T-cell (primary cell): ENCODE data around the gene ST6GALNAC3. TPM values are rescaled to one million over a fixed set of nuclear protein-coding genes. Genes with fewer than 3 reads are reported as not detected.

ENCODE experiments used
- ATAC-seq, 4 experiments: fragments of 200-7000 bp in 3 of 4; fragments of 150-1000 bp in 1 of 4; cut with Tn5 transposase; replicated peaks in 1 of 4; 1 replicate in 3 of 4; 2 replicates in 1 of 4; pipeline ENCODE4 v1.10.0; 2021; ENCODE audit warnings: moderate library complexity in 3 of 4, mild to moderate bottlenecking in 2 of 4, moderate number of reproducible peaks in 1 of 4
- CTCF ChIA-PET, 2 donors: fragments of 300-600 bp; sonication (Branson Sonifier 250); formaldehyde crosslinking; loops; one replicate each; lab custom pipeline; 2022; ENCODE audit warnings: antibody characterized with exemption in 2 of 2; lab: Charles Lee
- POLR2A ChIA-PET, 2 donors: fragments of 300-600 bp; sonication (Branson Sonifier 250); formaldehyde crosslinking; loops; one replicate each; lab custom pipeline; 2022; ENCODE audit warnings: antibody characterized with exemption in 2 of 2; lab: Charles Lee
- DNase-seq, 35 experiments: peaks; one replicate each; pipeline versions ENCODE4 v3.0.0 to v3.0.0-alpha.2; 2013 to 2023
- H3K27ac ChIP-seq: one replicate; pipeline ENCODE4 v1.5.1; 2013; ENCODE audit warnings: low read length
- H3K27me3 ChIP-seq, 2 experiments: replicated peaks in 1 of 2; 1 replicate in 1 of 2; 2 replicates in 1 of 2; pipeline versions ENCODE4 v1.6.1 to v1.7.0; 2013; ENCODE audit warnings: low read length in 1 of 2, mixed read lengths in 1 of 2; ENCODE audit not compliant: control insufficient read depth in 2 of 2, insufficient read depth in 2 of 2; ENCODE audit errors: extremely low read depth in 1 of 2
- H3K36me3 ChIP-seq, 2 donors: 1 replicate in 1 of 2; 2 replicates in 1 of 2; pipeline versions ENCODE4 v1.6.1 to v1.7.0; 2013; ENCODE audit warnings: low read length in 1 of 2; ENCODE audit not compliant: control insufficient read depth in 2 of 2, insufficient read depth in 1 of 2; ENCODE audit errors: extremely low read depth in 1 of 2
- H3K4me1 ChIP-seq, 2 experiments: 1 replicate in 1 of 2; 2 replicates in 1 of 2; pipeline versions ENCODE4 v1.6.1 to v1.7.0; 2013; ENCODE audit warnings: low read length in 2 of 2, mixed read lengths in 1 of 2; ENCODE audit not compliant: insufficient read depth in 2 of 2, control insufficient read depth in 1 of 2; ENCODE audit errors: extremely low read depth in 1 of 2
- H3K4me3 ChIP-seq, 2 donors: 1 replicate in 1 of 2; 2 replicates in 1 of 2; pipeline versions ENCODE4 v1.5.1 to v1.7.0; 2013; ENCODE audit warnings: mild to moderate bottlenecking in 2 of 2, low read length in 1 of 2, moderate library complexity in 1 of 2; ENCODE audit not compliant: control insufficient read depth in 1 of 2; ENCODE audit errors: extremely low read depth in 1 of 2
- H3K9me3 ChIP-seq: 2 replicates; pipeline ENCODE4 v1.7.0; 2013
- H3K27ac Mint-ChIP-seq, 2 donors: one replicate each; pipeline ENCODE4 v1.8.0; 2020 to 2021; ENCODE audit warnings: mild to moderate bottlenecking in 2 of 2, mixed read lengths in 2 of 2
- H3K27me3 Mint-ChIP-seq, 2 donors: one replicate each; pipeline ENCODE4 v1.8.0; 2021 to 2022; ENCODE audit warnings: mixed read lengths in 2 of 2
- H3K36me3 Mint-ChIP-seq: one replicate; pipeline ENCODE4 v1.8.0; 2021; ENCODE audit warnings: mixed read lengths
- H3K4me1 Mint-ChIP-seq, 3 donors: one replicate each; pipeline ENCODE4 v1.8.0; 2020 to 2022; ENCODE audit warnings: mixed read lengths in 3 of 3, mild to moderate bottlenecking in 1 of 3
- H3K4me3 Mint-ChIP-seq, 3 donors: one replicate each; pipeline ENCODE4 v1.8.0; 2020 to 2022; ENCODE audit warnings: mild to moderate bottlenecking in 3 of 3, mixed read lengths in 3 of 3, moderate library complexity in 3 of 3
- H3K9me3 Mint-ChIP-seq, 3 donors: one replicate each; pipeline ENCODE4 v1.8.0; 2020 to 2022; ENCODE audit warnings: mixed read lengths in 3 of 3
- WGBS: methylation state at CpG from one replicate; pipeline ENCODE4 v1.1.5; 2013; ENCODE audit warnings: missing lambda C conversion rate; ENCODE audit not compliant: insufficient coverage; 5-methylcytosine and 5-hydroxymethylcytosine counted together
- total RNA-seq, 35 experiments: library from RNA in 6 of 35; stranded (reverse) in 6 of 35; fragments of 120-200 nt in 1 of 35; gene quantifications; one replicate each; pipeline versions ENCODE4 v1.2.1 to v1.2.4 and lab custom pipeline; 2013 to 2026

The ST6GALNAC3 gene
- total RNA-seq, 5 donors from 2014 or later (not counting 1 experiment from before 2014, with no cell fraction given), result 0.33 to 6.6 (median 1.5) TPM

DNA sequence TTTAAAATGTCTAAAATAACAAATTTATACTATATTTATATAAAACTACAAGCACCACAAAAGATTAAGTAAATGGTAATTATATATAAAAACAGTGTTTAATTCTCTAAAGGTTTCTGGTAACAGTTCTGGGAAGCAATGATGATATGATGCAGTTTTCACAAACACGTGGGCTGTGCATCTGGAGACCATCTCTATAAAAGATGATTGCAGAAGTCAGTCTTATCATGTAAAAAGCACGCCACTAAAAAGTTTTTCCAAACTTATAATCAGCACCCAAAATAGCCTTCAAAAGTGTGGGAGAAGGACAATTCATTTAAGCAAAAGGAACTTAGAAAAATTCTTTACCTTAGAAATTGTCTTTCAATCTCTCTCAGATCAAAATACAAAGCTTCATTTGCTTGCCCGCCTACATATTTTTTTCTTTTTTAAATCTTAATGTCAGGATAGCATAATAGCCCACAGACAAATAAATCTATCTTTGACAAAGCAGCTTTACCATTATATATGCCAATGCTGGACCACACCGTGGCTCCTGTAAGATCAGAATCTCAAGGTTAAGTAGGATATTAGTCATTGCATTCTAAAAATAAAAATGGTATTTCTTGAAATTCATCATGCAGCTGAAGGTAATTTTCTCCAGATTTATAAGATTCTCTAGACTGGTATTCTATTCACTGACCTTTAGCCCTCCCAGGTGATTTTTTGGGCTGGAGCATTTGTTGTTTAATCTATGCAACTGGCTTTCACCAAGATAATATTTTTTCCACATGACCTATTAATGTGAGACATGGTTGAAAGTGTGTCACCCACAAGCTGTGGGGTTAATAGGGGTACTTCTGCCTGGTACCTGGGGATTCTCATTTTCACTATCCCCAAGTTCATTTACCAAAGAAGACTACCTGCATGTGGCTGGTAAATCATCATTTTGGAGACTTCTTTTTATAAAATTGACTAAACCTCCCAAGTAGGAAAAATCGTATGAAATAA lies 603.2 kb downstream of the ST6GALNAC3 start:
- POLR2A ChIA-PET, result no interaction called here

DNA sequence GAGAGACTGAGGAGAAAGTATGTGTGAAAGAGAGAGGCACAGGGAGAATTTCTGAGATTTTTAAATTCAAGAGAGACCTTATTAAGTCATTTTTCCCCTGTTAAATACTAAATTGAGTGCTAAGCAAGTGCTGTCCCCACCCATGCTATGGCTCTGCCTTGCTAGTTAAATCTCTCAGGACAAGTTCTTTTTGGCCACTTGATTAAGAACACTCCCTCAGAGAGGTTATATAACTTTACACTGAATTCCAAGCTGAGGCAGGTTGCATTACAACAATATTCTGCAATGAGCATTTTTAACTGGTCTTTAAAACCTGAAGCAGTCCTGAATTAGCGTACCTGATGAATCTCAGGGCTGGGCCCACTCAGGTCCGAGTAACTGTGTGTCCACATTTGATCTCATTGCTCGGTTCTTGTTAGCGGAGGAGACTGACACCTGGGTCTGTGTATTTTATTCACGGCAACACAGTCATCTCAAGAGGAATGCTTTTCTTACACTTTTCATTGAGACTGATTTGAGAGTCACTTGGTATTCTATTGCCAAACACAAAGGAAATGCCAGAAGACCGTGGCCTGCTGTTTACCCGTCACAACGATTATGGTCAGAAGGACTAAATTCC lies 605.1 kb downstream of the ST6GALNAC3 start:
- WGBS, result 85% methylated on average over 3 of the region's 8 CpGs
- DNase-seq (no peak), ATAC-seq (no peak)
- POLR2A ChIA-PET, result no interaction called here
- no peaks in the 10 kb centered on the region for H3K36me3 Mint-ChIP-seq
- no peak overlapping the region for H3K27ac ChIP-seq
- no peak overlapping the region for H3K4me3 ChIP-seq
- CTCF ChIA-PET, result no interaction called here
- H3K9me3 ChIP-seq, result no peaks in the 10 kb centered on the region
- no peaks in the 10 kb centered on the region for H3K9me3 Mint-ChIP-seq
- H3K27me3 Mint-ChIP-seq, result peaks cover 0 to 6% of the 10 kb centered on the region in 2 donors
- H3K4me3 Mint-ChIP-seq, result no peak overlapping the region
- no peaks in the 10 kb centered on the region for H3K36me3 ChIP-seq
- no peak overlapping the region for H3K27ac Mint-ChIP-seq
- H3K4me1 Mint-ChIP-seq, result no peaks in the 10 kb centered on the region
- H3K4me1 ChIP-seq, result no peaks in the 10 kb centered on the region
- no peaks in the 10 kb centered on the region for H3K27me3 ChIP-seq

More for the DNA sequence above, 603.2 kb downstream of the ST6GALNAC3 start:
- Mint-ChIP-seq H3K4me1 (no peaks in the 10 kb centered on the region), H3K27me3 (peaks cover 0 to 6% of the 10 kb centered on the region in 2 donors), H3K27ac (no peak overlapping the region), H3K36me3 (no peaks in the 10 kb centered on the region), H3K4me3 (no peak overlapping the region), H3K9me3 (no peaks in the 10 kb centered on the region)
- H3K4me1 ChIP-seq, result no peaks in the 10 kb centered on the region
- H3K9me3 ChIP-seq, result no peaks in the 10 kb centered on the region
- no peak overlapping the region for H3K27ac ChIP-seq
- no peaks in the 10 kb centered on the region for H3K27me3 ChIP-seq
- CTCF ChIA-PET, result no interaction called here
- DNase-seq (no peak), ATAC-seq (no peak)
- H3K36me3 ChIP-seq, result no peaks in the 10 kb centered on the region
- H3K4me3 ChIP-seq, result no peak overlapping the region
- WGBS, result 20% methylated on average over 1 of the region's 5 CpGs

DNA sequence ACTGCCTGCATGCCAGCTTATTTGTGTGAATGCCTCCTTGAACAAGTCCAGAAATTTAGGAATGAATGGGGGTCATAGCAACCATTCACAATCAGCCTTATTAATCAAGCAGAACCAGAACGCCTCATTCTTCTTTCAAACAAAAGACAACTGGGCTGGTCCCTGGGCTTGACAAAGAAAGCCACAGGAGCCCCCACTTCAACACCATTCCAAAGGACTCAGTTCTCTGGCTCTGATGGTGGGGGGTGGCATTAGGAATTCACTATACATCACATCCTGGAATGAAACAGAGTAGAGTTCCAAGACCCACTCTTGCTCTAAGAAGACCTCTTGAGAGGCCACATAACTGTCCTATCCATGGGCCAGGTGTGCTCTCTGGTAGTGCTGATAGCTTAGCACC lies 606.1 kb downstream of the ST6GALNAC3 start:
- no peaks in the 10 kb centered on the region for H3K9me3 ChIP-seq
- no peaks in the 10 kb centered on the region for H3K9me3 Mint-ChIP-seq
- no peak for DNase-seq
- no peaks in the 10 kb centered on the region for H3K36me3 ChIP-seq
- no peak overlapping the region for H3K27ac Mint-ChIP-seq
- H3K4me1 Mint-ChIP-seq, result no peaks in the 10 kb centered on the region
- WGBS, result no CpG with 5 or more reads among the region's 1 CpG
- POLR2A ChIA-PET, result no interaction called here
- CTCF ChIA-PET, result no interaction called here
- H3K27me3 Mint-ChIP-seq, result peaks cover 0 to 2% of the 10 kb centered on the region in 2 donors
- H3K4me3 ChIP-seq, result no peak overlapping the region
- H3K4me3 Mint-ChIP-seq, result no peak overlapping the region
- no peak overlapping the region for H3K27ac ChIP-seq
- no peaks in the 10 kb centered on the region for H3K4me1 ChIP-seq
- H3K36me3 Mint-ChIP-seq, result no peaks in the 10 kb centered on the region
- H3K27me3 ChIP-seq, result no peaks in the 10 kb centered on the region
- ATAC-seq, result no peak

DNA sequence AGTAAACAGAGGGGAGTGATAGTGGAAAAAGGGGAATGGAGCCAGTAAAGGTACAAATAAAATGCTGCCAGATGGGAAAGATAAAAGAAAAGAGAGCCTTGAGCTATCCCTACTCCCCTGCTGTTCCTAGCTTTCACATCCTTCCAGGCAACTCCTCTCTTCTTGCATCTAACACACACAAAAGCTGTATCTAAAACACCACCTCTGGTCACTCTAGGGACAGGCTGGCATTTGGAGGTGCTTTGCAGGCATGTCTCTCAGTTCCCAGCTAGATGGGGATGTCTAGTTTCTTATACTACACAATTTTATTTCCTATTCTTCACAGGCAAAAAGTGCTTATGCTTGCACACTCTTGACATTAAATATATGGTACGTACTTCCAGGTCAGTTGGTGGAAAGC lies 607.6 kb downstream of the ST6GALNAC3 start:
- H3K36me3 ChIP-seq, result no peaks in the 10 kb centered on the region
- no CpG with 5 or more reads among the region's 1 CpG for WGBS
- H3K27ac ChIP-seq, result no peak overlapping the region
- ChIA-PET POLR2A (no interaction called here), CTCF (no interaction called here)
- H3K27ac Mint-ChIP-seq, result no peak overlapping the region
- peaks cover 0 to 1% of the 10 kb centered on the region in 2 donors for H3K27me3 Mint-ChIP-seq
- H3K4me3 ChIP-seq, result no peak overlapping the region
- H3K4me1 Mint-ChIP-seq, result no peaks in the 10 kb centered on the region
- no peaks in the 10 kb centered on the region for H3K27me3 ChIP-seq
- H3K4me3 Mint-ChIP-seq, result no peak overlapping the region
- no peaks in the 10 kb centered on the region for H3K9me3 ChIP-seq
- ATAC-seq, result no peak
- no peaks in the 10 kb centered on the region for H3K36me3 Mint-ChIP-seq
- H3K4me1 ChIP-seq, result no peaks in the 10 kb centered on the region
- H3K9me3 Mint-ChIP-seq, result no peaks in the 10 kb centered on the region
- no peak for DNase-seq

Other genes starting within 250 kb of the ST6GALNAC3 start
- gene ASB17, start 142.3 kb upstream of the ST6GALNAC3 start, total RNA-seq, result not detected